ENCODE results near the gene TMEM114. TPM values are rescaled to one million over a fixed set of nuclear protein-coding genes. Genes with fewer than 3 reads are reported as not detected.

TMEM114 gene
- not detected in 2 replicates for total RNA-seq

DNA sequence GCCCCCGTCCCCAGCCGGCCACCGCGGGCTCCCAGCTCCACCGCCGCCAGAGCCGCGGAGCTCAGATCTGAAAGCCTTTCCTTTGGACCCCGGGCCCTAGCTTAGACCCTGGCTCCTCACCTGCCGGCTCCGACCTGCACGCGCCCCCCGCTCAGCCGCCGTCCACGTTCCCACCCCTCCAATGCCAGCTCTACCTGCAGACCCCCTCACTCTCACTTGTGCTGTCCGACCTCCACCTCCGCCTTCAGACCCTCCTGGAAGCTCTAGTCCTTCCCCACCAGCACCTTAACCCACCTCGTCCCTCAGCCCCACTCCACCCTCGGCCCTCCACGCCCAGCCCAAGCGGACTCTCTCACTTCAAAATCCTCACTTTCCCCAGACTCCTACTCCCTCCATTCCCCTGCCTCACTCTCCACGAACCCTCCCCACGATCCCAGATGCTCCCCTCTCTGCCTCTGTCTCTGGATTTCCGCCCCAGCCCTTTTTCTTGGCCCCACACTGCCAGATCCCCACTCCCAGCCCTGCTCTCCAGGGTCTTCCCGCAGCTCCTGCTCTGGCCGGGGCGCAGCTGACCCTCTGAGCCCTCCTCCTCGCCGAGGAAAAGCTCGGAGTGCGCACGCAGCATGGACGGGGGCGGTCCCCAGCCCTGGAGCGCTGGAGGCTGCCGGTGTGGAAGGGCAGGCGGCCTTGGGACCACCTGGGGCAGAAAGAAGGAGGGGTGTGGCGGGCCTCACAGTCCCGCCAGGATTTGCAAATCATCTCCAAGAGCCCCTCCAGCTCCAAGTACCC lies at the start of gene TMEM114:
Gene TMEM114 (minus strand): TSS at position 612 of the 789 bp plus-strand sequence. CDS start 673 bp downstream, outside the sequence.
- DNase-seq (ENCODE audit: low read depth in 2 of 2) = no peak

DNA sequence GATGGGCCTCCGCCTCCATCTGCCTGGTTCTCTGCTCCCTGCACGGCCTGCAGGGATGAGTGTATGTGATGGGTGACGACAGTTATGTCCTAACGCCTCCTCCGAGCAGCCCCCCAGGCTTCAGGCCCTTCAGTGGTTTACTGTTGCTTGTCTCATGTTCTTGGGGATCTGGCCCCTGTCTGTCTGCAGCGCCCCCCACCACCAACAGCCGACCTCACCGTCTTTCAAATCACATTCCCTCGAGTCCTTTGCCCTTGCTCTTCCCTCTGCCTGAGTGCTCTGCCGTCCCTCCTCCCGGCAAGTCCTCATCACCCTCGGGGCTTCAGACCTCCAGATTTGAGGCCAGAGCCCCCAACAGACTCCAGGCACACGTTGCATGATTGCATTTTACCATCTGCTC lies 49.4 kb upstream of the TMEM114 start:
- no peak for DNase-seq (ENCODE audit: low read depth in 2 of 2)

DNA sequence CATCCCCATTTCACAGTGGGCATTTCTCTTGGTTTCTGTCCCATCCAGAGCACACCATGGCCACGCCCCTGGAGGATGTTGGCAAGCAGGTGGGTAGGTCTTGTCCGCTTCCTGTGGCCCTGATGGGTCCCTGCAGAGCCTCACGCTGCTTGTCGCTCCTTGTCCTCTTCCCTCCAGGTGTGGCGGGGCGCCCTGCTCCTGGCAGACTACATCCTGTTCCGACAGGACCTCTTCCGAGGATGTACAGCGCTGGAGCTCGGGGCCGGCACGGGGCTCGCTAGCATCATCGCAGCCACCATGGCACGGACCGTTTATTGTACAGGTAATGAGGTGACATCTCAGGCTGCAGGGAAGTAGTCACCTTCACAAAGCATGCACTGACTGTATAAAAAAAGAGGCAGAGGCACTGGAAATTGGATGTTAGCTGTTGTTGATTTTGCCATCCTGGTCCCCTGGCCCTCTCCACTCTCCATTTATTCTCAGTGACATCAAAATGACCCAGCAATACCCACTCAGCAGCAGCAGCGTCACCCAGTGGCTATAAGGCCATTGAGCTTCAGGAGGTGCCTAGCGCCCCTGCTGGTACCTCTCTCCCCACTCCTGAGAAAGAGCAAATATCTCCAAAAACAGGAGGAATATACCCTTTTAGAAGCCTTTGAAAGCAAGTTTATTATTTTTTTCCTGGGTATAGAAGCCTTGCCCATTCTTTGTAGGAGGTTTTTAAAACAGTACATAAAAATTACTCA lies 44.9 kb upstream of the TMEM114 start:
- DNase-seq (ENCODE audit: low read depth in 2 of 2) = peak; percentile 41 to 65

DNA sequence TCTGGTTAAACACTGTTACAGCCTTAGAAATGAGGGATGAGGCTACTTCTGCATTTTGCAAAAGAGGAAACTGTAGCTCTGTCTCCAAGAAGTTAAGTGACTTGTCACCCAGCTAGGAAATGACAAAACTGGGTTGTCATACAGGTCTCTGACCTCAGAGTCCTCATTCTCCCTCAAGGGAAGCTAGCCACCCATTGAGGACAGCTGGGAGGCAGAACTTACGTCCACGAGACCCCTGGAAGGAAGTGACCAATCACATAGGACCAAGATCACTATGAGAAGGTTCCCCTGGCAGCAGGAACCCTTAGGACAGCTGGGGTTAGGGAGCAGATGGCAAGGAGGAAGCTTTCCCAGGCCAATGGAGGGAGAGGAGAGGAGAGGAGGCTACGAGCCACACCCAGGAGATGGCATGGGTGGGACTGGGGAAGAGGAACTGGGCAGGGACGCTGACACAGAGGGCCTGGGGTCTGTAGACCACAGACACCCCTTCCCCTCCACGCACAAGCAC lies 42.4 kb upstream of the TMEM114 start:
- DNase-seq (ENCODE audit: low read depth in 2 of 2) = peak in 1 of 2 donors; percentile 36

DNA sequence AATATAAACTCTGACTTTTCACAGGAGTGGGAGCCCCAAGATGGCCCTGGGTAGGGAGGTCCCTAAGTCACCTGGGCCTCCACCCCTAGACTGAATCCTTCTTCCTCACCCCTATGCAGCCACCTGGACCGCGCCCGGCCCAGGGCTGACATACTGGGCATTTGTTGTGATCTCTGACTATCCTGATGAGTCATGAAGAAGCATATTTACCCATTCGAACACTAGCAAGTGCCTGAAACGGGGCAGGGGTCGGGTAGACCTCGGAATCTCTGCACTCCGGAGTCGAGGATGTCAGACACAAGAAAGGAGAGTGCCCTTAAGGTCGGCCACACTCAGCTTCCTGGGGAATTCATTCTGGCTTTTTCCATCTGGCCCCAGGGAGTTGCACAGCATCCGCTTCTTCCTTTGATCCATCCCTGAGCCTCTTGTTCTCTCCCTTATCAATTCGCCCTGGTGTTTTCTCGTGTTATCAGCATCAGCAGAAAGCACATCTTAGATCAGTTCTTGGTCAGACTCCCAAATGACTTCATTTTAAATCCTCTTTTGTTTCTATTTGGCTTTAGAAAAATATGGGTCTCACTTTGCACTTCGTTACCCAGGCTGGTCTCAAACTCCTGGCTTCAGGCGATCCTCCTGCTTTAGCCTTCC lies 41.6 kb upstream of the TMEM114 start:
- no peak for DNase-seq (ENCODE audit: low read depth in 2 of 2)

DNA sequence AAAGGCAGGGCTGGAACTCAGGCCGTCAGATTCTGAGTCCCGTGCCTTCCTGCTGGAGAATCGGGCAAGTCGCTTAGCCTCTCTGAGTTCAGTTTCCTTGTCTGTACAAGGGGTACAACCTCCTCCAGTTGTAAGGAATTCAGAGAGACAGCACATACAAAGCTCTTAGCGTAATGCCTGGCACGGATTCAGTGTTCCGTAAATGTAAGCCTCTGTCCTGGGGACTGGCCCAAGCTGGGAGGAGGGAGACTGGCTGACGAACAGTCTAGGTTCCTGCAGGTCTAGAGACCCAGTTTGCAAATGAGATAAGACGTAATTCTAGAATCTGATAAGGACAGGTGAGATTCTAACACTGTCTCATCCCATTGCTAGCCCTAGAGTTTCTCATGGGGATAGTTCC lies 41.1 kb upstream of the TMEM114 start:
- no peak for DNase-seq (ENCODE audit: low read depth in 2 of 2)

DNA sequence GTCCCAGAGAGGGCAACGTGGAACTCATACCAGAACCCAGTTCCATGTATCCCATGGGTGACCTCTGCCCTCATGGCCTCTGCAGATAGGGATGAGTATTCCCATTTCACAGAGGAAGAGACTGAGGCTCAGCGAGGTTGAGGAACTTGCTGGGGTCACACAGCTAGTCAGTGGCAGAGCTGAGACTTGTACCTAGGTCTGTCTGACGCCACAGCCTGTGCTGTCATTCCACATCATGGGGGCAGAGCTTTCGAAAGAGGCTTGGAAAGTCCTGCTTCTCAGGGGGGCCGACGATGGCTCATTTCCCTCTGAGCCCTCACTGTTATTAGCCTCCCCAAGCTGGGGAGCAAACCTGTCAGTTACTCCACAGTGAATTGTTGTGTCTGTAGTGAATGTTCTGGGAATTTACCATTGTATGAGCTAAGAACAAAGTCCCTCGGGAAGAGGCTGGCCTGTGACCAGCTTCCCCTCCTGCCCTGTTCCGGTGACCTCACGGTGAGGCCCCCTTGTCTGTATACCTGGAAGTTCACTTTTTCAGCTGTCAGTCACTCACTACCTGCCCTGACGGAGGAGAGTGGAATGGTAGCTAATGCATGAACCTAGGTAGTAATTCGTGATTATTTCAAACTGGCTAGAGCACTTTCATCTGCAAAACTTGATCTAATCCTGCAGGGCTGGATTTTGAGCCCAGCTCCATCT lies 40.1 kb upstream of the TMEM114 start:
- DNase-seq (ENCODE audit: low read depth in 2 of 2) = no peak

DNA sequence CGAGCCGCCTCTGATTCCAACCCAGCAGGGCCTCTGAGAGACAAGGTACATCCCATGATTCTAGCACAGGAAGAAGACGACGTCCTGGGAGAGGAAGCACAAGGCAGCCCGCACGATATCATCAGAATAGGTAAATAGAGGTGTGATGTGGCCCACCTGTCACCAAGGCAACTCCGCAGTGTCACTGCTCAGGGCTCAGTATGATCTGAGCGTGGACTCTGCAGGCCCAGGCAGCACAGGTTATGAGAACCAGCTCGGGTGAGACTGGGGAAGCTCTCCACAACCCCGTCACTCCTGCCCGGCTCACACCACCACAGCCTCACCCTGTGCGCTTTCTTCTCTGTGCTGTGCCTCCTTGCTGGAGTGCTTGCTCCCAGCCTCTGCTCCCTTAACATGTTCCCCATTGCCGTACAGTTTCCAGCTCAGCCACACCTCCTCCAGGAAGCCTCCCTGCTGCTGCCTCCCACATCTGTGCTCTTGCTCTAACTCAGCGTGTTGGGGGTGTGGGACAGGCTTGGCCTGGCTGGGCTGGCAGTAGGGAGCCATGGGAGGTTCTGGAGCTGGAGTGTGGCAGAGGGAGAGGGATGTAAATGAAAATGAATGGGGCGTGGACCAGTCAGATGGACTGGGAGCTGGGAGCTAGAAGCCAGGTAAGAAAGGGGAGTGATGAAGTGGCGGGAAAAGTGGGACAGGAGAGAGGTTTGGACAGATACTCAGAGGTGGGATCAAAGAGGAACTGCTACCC lies 38.8 kb upstream of the TMEM114 start:
- DNase-seq (ENCODE audit: low read depth in 2 of 2) = no peak

DNA sequence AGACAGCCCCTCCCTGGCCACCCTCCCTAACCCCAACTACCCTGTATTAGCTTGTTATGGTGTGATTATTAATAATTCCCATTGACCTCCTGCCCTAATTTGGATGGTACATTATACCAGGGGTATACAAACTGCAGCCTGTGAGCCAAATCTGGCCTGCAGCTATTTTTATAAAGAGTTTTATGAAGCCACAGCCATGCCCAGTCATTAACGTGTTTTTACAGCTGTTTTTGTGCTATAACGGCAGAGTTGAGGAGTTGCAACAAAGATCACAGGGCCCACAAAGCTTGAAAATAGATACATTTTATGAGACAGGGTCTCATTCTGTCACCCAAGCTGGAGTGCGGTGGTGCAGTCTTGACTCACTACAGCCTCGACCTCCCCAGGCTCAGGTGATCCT lies 37.1 kb upstream of the TMEM114 start:
- DNase-seq (ENCODE audit: low read depth in 2 of 2) = no peak

DNA sequence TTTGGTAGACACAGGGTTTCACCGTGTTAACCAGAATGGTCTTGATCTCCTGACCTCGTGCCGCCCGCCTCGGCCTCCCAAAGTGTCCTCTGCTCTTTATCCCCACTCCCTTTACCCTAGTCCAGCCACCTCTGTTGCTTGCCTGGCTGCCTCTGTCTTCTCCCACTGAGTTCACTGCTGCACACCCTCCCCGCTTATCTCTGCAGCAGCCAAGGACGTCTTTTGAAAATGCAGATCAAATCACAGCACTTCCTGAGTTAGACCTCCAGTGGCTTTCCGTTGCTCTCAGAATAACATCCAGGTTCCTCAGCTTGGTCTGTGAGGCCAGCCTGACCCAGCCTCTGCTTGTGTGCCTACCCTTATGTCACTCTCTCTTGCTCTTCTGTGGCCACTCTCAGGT lies 36.6 kb upstream of the TMEM114 start:
- no peak for DNase-seq (ENCODE audit: low read depth in 2 of 2)

DNA sequence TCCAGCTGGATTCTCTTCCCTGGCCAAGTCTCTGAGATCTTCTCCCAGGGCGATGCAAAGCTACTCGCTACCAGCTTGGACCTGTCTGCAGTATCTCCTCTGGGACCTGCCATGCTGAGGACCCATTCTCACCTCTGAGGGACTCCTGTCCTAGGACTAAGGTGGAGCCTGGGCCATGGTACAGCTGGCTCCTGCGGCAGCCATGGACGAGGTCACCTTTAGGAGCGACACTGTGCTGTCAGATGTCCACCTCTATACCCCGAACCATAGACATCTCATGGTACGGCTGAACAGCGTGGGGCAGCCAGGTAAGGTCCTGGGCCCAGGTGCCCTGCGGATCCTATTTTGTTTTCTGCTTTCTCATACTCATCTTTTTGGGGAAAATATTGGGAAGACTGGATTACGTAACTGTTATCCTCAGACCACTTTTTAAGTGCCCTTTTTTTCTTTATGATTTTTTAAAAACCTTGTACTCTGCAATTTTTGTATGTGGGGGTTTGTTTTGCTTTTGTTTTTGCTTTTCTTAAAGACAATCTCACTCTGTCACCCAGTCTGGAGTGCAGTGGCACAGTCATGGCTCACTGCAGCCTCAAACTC lies 35.3 kb upstream of the TMEM114 start:
- no peak for DNase-seq (ENCODE audit: low read depth in 2 of 2)

DNA sequence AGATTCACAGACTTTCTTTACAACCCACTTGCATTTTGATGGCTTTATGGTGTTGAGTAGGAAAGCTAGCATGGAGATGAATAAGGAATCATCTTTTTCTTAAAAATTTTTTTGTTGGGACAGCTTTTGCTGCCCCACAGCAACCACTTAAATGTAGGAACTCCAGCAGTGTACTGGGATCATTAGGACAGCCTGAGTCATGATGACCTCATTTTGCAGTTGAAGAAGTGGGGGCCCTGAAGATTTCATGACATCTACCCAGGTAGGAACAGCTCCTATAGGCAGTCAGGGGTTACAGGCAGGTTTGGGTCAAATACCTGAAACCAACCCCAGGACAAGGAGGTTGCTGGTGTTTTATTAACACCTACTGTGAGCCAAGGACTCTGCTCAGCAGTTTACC lies 33.3 kb upstream of the TMEM114 start:
- DNase-seq (ENCODE audit: low read depth in 2 of 2) = peak in 1 of 2 donors; percentile 21

DNA sequence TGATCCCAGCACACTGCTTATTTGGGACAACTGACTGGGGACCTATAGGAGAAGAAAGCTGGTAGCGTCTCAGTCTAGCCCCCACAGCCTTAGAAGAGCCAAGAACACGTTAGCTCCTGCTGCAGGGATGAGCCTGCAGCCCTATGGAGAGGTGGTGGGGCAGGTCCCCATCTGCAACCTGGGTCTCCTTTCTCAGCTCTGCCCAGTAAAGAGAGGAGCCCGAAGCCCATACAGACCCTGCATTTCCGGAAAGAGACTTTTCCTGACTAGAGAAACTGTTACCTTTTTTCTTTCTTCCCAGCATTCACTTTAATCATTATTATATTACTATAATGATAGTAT lies 32.0 kb upstream of the TMEM114 start:
- no peak for DNase-seq (ENCODE audit: low read depth in 2 of 2)

DNA sequence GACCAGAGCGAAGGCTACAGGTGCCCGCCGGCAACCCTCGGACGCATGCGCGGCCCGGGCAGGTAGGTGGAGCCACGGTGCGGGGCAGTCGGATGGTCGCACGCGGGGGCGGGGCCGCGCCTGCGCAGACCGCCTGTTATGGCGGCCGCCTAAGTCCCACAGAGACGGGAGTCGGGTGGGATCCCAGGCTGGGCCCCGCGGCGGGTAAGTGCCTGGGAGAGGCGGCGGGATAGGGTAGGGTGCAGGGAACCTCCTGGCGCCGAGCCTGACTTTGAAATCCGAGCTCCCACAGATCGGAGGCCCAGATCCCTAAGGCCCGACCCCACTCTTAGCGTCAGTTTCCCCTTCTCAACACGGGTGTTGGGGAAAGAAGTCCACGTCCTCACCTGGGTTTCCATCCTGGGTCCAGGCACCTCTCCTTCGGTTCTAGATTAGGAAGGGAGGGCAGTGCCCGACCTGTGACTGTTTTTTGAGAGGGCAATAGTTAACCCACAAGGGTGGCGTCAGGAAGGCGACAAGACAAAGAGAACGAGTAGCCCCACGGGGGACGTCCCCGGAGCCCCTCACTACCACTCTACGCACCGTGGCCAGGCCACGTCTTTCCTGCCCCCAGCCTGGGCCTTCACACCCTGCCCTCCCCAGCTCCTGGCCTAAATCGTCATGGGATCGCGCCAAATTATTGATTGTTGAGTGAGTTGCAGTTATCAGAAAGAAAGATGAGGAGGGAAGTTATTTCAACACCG lies 31.4 kb upstream of the TMEM114 start, which contains the start of gene METTL22:
Gene METTL22 (plus strand): TSS at position 127 of the 743 bp plus-strand sequence. CDS start 3,968 bp downstream, outside the sequence.
- DNase-seq (ENCODE audit: low read depth in 2 of 2) = peak; percentile 89 to 97

DNA sequence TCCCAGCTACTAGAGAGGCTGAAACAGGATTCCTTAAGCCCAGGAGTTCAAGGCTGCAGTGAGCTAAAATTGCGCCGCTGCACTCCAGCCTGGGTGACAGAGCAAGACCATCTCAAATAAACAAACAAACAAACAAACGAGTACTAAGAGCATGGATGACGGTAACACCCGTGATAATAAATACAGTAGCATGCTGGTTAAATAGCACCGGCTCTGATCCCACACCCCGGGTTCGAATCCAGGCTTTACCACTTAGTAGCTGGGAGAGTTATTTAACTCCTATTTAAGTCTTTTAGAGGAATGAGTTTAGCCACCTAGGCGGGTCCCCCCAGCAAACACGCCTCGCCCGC lies 30.9 kb upstream of the TMEM114 start:
- DNase-seq (ENCODE audit: low read depth in 2 of 2) = no peak

DNA sequence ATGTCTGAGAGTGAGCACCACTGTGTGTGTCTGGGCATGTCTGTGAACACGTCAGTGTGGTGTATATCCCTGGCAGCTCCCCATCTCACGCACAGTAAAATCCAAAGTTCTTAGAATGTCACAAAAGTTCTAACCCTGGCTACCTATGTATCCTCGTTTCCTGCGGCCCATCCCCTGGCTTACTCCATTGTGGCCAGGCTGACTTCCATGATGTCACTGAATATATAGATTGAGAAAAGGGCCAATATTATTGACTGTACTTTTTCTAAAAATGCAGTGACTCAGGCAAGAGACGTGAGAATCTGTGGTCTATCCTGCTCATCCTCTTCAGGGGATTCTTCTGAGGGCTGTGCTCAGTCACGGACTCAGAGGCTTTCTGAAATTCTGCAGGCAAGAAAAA lies 30.2 kb upstream of the TMEM114 start:
- no peak for DNase-seq (ENCODE audit: low read depth in 2 of 2)

DNA sequence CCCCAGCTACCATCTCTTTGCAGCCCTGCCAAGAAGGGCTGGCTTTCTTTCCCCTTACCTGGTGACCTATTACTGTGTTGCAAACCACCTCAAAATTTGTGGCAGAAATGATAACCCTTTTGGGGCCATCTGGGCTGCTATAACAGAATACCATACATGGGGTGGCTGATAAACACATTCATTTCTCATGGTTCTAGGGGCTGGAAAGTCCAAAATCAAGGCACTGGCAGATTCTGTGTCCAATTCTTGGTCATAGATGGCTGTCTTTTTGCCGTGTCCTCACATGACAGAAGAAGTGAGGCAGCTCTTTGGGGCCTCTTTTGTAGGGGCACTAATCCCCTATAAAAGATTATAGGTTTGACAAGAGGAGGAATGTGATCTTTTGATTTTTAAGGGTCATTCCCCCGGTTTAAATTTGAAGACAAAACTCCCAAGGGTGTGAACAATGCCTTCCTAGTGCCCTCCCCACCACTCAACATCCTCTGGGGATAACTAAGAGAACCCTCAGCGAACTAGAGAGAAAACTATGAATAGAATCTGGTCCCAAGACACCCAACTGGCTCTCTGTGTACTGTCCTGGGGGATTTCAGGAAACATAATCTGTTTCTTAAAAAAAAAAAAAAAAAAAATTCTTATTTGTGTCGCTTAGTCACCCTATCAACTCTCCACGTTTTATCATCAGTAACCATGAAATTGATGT lies 29.5 kb upstream of the TMEM114 start:
- no peak for DNase-seq (ENCODE audit: low read depth in 2 of 2)

DNA sequence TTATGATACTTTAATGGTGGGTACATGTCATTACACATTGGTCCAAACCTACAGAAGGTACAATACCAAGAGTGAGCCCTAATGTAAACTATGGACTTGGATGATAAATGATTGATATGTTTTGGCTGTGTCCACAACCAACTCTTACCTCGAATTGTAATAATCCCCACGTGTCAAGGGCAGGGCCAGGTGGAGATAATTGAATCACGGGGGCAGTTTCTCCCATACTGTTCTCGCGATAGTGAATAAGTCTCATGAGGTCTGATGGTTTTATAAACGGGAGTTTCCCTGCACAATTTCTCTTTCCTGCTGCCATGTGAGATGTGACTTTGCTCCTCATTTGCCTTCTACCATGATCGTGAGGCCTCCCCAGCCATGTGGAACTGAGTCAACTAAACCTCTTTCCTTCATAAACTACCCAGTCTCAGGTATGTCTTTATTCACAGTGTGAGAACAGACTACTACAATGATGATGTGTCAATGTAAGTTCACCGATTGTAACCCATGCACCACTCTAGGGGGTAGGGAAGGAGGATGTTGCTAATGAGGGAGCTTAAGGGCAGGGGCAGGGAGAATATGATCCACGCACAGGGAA lies 24.2 kb upstream of the TMEM114 start:
- no peak for DNase-seq (ENCODE audit: low read depth in 2 of 2)

Measured in lung microvascular endothelial cell (primary cell).